H1 (cell line): Measurements from ENCODE around the gene EPB41L1. TPM values are rescaled to one million over a fixed set of nuclear protein-coding genes. Genes with fewer than 3 reads are reported as not detected.

Experiments
- CTCF ChIA-PET: fragments of 300-600 bp; sonication (Branson Sonifier 250); formaldehyde crosslinking; loops from one replicate; lab custom pipeline; 2021; ENCODE audit not compliant: partially characterized antibody; lab: Charles Lee
- POLR2A ChIA-PET: fragments of 300-600 bp; sonication (Branson Sonifier 250); formaldehyde crosslinking; loops from one replicate; lab custom pipeline; 2021; ENCODE audit warnings: inconsistent platforms; ENCODE audit not compliant: partially characterized antibody; lab: Charles Lee
- DNase-seq, 2 experiments: peaks; one replicate each; pipeline versions ENCODE4 v3.0.0 to v3.0.0-alpha.2; 2010 to 2022; ENCODE audit warnings: low spot score in 2 of 2, low read depth in 1 of 2, mixed read lengths in 1 of 2
- FAIRE-seq: peaks from 2 replicates; lab custom pipeline; 2011; peaks lifted over from hg19 to GRCh38; lab: Jason Lieb, UNC
- H2AFZ ChIP-seq: 2 replicates; pipeline ENCODE4 v1.8.1; 2012; ENCODE audit warnings: low read length, inconsistent platforms
- H2AK5ac ChIP-seq: 2 replicates; pipeline ENCODE4 v1.6.1; 2013; ENCODE audit warnings: low read depth, low read length
- H2BK120ac ChIP-seq: replicated peaks from 2 replicates; pipeline ENCODE3; 2013; ENCODE audit warnings: low read depth, low read length, inconsistent platforms
- H2BK12ac ChIP-seq: 2 replicates; pipeline ENCODE4 v1.6.1; 2013; ENCODE audit warnings: low read depth, low read length
- H2BK15ac ChIP-seq: 2 replicates; pipeline ENCODE4 v1.6.1; 2013; ENCODE audit warnings: low read length
- H2BK20ac ChIP-seq: 2 replicates; pipeline ENCODE4 v1.6.1; 2013; ENCODE audit warnings: low read length
- H2BK5ac ChIP-seq: 2 replicates; pipeline ENCODE4 v1.6.1; 2013; ENCODE audit warnings: low read depth, low read length
- H3K14ac ChIP-seq: 2 replicates; pipeline ENCODE4 v1.6.1; 2013; ENCODE audit warnings: inconsistent platforms; ENCODE audit not compliant: insufficient read length
- H3K18ac ChIP-seq: 2 replicates; pipeline ENCODE4 v1.6.1; 2013; ENCODE audit warnings: low read length; ENCODE audit errors: extremely low read depth
- H3K23ac ChIP-seq: 2 replicates; pipeline ENCODE4 v1.6.1; 2013; ENCODE audit warnings: inconsistent platforms; ENCODE audit not compliant: insufficient read length
- H3K23me2 ChIP-seq: 2 replicates; pipeline ENCODE4 v1.6.1; 2013; ENCODE audit warnings: low read depth, low read length
- H3K27ac ChIP-seq: 2 replicates; pipeline ENCODE4 v1.6.1; 2011; ENCODE audit warnings: low read depth, low read length, inconsistent platforms
- H3K27me3 ChIP-seq, 4 experiments: replicated peaks in 1 of 4; 1 replicate in 1 of 4; 2 replicates in 3 of 4; pipeline versions ENCODE4 v1.6.1 to v1.8.1; 2011 to 2013; ENCODE audit warnings: low read length in 3 of 4, mild to moderate bottlenecking in 3 of 4, inconsistent platforms in 2 of 4, mixed read lengths in 2 of 4, moderate library complexity in 1 of 4; ENCODE audit not compliant: control insufficient read depth in 3 of 4, insufficient read depth in 3 of 4; ENCODE audit errors: extremely low read depth in 1 of 4
- H3K36me3 ChIP-seq, 4 experiments: 2 replicates each; pipeline versions ENCODE4 v1.6.1 to v1.8.1; 2011 to 2013; ENCODE audit warnings: mild to moderate bottlenecking in 4 of 4, low read length in 3 of 4, moderate library complexity in 2 of 4, control low read depth in 1 of 4, inconsistent platforms in 1 of 4; ENCODE audit not compliant: insufficient read depth in 4 of 4, control insufficient read depth in 2 of 4
- H3K4ac ChIP-seq: replicated peaks from 2 replicates; pipeline ENCODE3; 2013; ENCODE audit warnings: low read length, low read depth, mixed read lengths, inconsistent platforms; ENCODE audit not compliant: insufficient read length
- H3K4me1 ChIP-seq, 4 experiments: replicated peaks in 1 of 4; 1 replicate in 1 of 4; 2 replicates in 3 of 4; pipeline versions ENCODE4 v1.6.1 to v1.8.1; 2011 to 2013; ENCODE audit warnings: low read length in 3 of 4, inconsistent platforms in 2 of 4, mixed read lengths in 1 of 4; ENCODE audit not compliant: insufficient read depth in 4 of 4, control insufficient read depth in 3 of 4
- H3K4me2 ChIP-seq, 2 experiments: 2 replicates each; pipeline versions ENCODE4 v1.6.1 to v1.8.1; 2011 to 2013; ENCODE audit warnings: low read depth in 2 of 2, low read length in 2 of 2, control low read depth in 1 of 2, inconsistent platforms in 1 of 2, mild to moderate bottlenecking in 1 of 2; ENCODE audit not compliant: insufficient read depth in 1 of 2
- H3K4me3 ChIP-seq, 4 experiments: fragments of 200-600, 300-600 bp in 1 of 4; sonication (generic), shearing (Covaris generic), sonication (Bioruptor Twin) in 1 of 4; 2 replicates each; pipeline versions ENCODE4 v1.5.1 to v1.8.1; 2011 to 2016; ENCODE audit warnings: low read length in 4 of 4, low read depth in 3 of 4, control low read depth in 2 of 4, inconsistent platforms in 2 of 4, mild to moderate bottlenecking in 2 of 4, mixed read lengths in 1 of 4, moderate library complexity in 1 of 4; ENCODE audit not compliant: insufficient read depth in 2 of 4; ENCODE audit errors: extremely low read depth in 1 of 4
- H3K56ac ChIP-seq: replicated peaks from 2 replicates; pipeline ENCODE3; 2013; ENCODE audit warnings: low read depth, mild to moderate bottlenecking, mixed read lengths, low read length, inconsistent platforms; ENCODE audit not compliant: insufficient read length
- H3K79me1 ChIP-seq: 2 replicates; pipeline ENCODE4 v1.6.1; 2013; ENCODE audit warnings: low read depth, low read length, control low read depth
- H3K79me2 ChIP-seq, 2 experiments: 2 replicates each; pipeline versions ENCODE4 v1.6.1 to v1.8.1; 2012 to 2013; ENCODE audit warnings: low read length in 2 of 2, mild to moderate bottlenecking in 2 of 2, inconsistent platforms in 1 of 2; ENCODE audit not compliant: insufficient read depth in 2 of 2, control insufficient read depth in 1 of 2
- H3K9ac ChIP-seq, 4 experiments: replicated peaks in 1 of 4; 1 replicate in 1 of 4; 2 replicates in 3 of 4; pipeline versions ENCODE4 v1.6.1 to v1.8.1; 2011 to 2013; ENCODE audit warnings: low read depth in 3 of 4, low read length in 3 of 4, control low read depth in 2 of 4, mild to moderate bottlenecking in 2 of 4, moderate library complexity in 2 of 4, inconsistent platforms in 1 of 4; ENCODE audit errors: extremely low read depth in 1 of 4
- H3K9me3 ChIP-seq, 2 experiments: 2 replicates each; pipeline versions ENCODE4 v1.6.1 to v1.8.1; 2012 to 2013; ENCODE audit warnings: mild to moderate bottlenecking in 2 of 2, moderate library complexity in 2 of 2, control low read depth in 1 of 2, inconsistent platforms in 1 of 2, low read depth in 1 of 2, low read length in 1 of 2, mixed read lengths in 1 of 2; ENCODE audit not compliant: insufficient read depth in 2 of 2
- H4K20me1 ChIP-seq, 2 experiments: replicated peaks in 1 of 2; 2 replicates each; pipeline versions ENCODE3 to v1.8.1; 2011 to 2013; ENCODE audit warnings: inconsistent platforms in 2 of 2, low read length in 2 of 2, mild to moderate bottlenecking in 1 of 2; ENCODE audit not compliant: insufficient read depth in 2 of 2, control insufficient read depth in 1 of 2
- H4K5ac ChIP-seq: 2 replicates; pipeline ENCODE4 v1.6.1; 2013; ENCODE audit warnings: low read length, low read depth, mixed read lengths, inconsistent platforms; ENCODE audit not compliant: insufficient read length
- H4K8ac ChIP-seq: 2 replicates; pipeline ENCODE4 v1.8.0; 2013; ENCODE audit warnings: mild to moderate bottlenecking, moderate library complexity, low read length, inconsistent platforms; ENCODE audit not compliant: insufficient read depth; ENCODE audit errors: extremely low read depth
- H4K91ac ChIP-seq: replicated peaks from 2 replicates; pipeline ENCODE3; 2013; ENCODE audit warnings: low read length, mixed read lengths, inconsistent platforms; ENCODE audit not compliant: insufficient read length
- CBX8 ChIP-seq: fragments of 300-800, 300-1000 bp; sonication (generic); IDR thresholded peaks from 2 replicates; pipeline ENCODE4 v1.7.1; 2016; ENCODE audit warnings: low read depth, low read length, borderline replicate concordance
- E2F6 ChIP-seq: IDR thresholded peaks from 2 replicates; pipeline ENCODE4 v1.6.1; 2012; ENCODE audit warnings: inconsistent platforms
- EZH2 ChIP-seq: fragments of 200-600 bp; sonication (generic); IDR thresholded peaks from 2 replicates; pipeline ENCODE4 v1.7.1; 2012; ENCODE audit warnings: low read depth, mild to moderate bottlenecking, moderate library complexity, low read length, inconsistent platforms; ENCODE audit not compliant: severe bottlenecking
- JUN ChIP-seq: IDR thresholded peaks from 2 replicates; pipeline ENCODE4 v1.6.1; 2011; ENCODE audit warnings: low read depth, mild to moderate bottlenecking, improper control_type of control experiment, low read length
- JUND ChIP-seq: IDR thresholded peaks from 2 replicates; pipeline ENCODE4 v1.6.1; 2011; ENCODE audit warnings: mild to moderate bottlenecking, improper control_type of control experiment, low read length
- KDM5A ChIP-seq: fragments of 200-600 bp; IDR thresholded peaks from 2 replicates; pipeline ENCODE4 v1.7.1; 2012; ENCODE audit warnings: mild to moderate bottlenecking, low read length, inconsistent platforms, mixed read lengths
- NANOG ChIP-seq: IDR thresholded peaks from 2 replicates; pipeline ENCODE4 v1.6.1; 2011; ENCODE audit warnings: low read length, low read depth, mild to moderate bottlenecking, inconsistent platforms; ENCODE audit not compliant: insufficient read depth, poor library complexity, severe bottlenecking
- RFX5 ChIP-seq: IDR thresholded peaks from 2 replicates; pipeline ENCODE4 v1.6.1; 2011; ENCODE audit warnings: low read depth, low read length, improper control_type of control experiment, borderline replicate concordance
- SAP30 ChIP-seq: fragments of 300-600 bp; sonication (generic); IDR thresholded peaks from 2 replicates; pipeline ENCODE4 v1.7.1; 2012; ENCODE audit warnings: low read length, moderate library complexity, mild to moderate bottlenecking, inconsistent platforms; ENCODE audit not compliant: insufficient read depth, insufficient replicate concordance
- SP4 ChIP-seq: IDR thresholded peaks from 2 replicates; pipeline ENCODE4 v1.6.1; 2012; ENCODE audit warnings: low read length, inconsistent platforms
- SUZ12 ChIP-seq: fragments of 200-600 bp; sonication (generic); IDR thresholded peaks from 2 replicates; pipeline ENCODE4 v1.6.1; 2012; ENCODE audit warnings: mild to moderate bottlenecking, inconsistent platforms, low read length, moderate library complexity, mixed read lengths
- TAF1 ChIP-seq: IDR thresholded peaks from 2 replicates; pipeline ENCODE4 v1.6.1; 2011; ENCODE audit warnings: mild to moderate bottlenecking, low read depth, low read length
- TBP ChIP-seq: IDR thresholded peaks from 2 replicates; pipeline ENCODE4 v1.6.1; 2011; ENCODE audit warnings: low read depth, low read length, improper control_type of control experiment
- YY1 ChIP-seq: IDR thresholded peaks from 2 replicates; pipeline ENCODE4 v1.6.1; 2011; ENCODE audit warnings: low read depth, mild to moderate bottlenecking, low read length
- WGBS, 2 experiments: shearing (Covaris generic) in 1 of 2; methylation state at CpG; one replicate each; pipeline versions ENCODE4 v1.1.6 to v1.1.7; 2013 to 2015; ENCODE audit warnings: low lambda C conversion rate in 2 of 2, mixed read lengths in 2 of 2, inconsistent platforms in 1 of 2, low coverage in 1 of 2, missing lambda C conversion rate in 1 of 2; ENCODE audit not compliant: insufficient replicate concordance in 2 of 2, insufficient coverage in 1 of 2, insufficient read length in 1 of 2; ENCODE audit errors: extremely low coverage in 1 of 2, missing lambda C conversion rate in 1 of 2; 5-methylcytosine and 5-hydroxymethylcytosine counted together
- polyA plus RNA-seq, 7 experiments: library from polyadenylated mRNA; depleted of rRNA in 3 of 7; stranded (reverse) in 5 of 7; unstranded in 2 of 7; fragments of >200 nt in 5 of 7; fragments of 200-250 nt in 2 of 7; gene quantifications; 1 replicate in 5 of 7; 2 replicates in 1 of 7; 4 replicates in 1 of 7; pipeline versions ENCODE4 v1.2.1 to v1.2.3, GENCODE V29; 2011 to 2013; ENCODE audit warnings: missing spikeins in 2 of 7, mixed read lengths in 2 of 7
- total RNA-seq: library from RNA; stranded (reverse); fragmentation: NEBNext Ultra II Directional; extraction: Animal tissue kit (Norgen Biotek cat#: 25700); gene quantifications from 2 replicates; pipeline ENCODE4 v1.2.1, GENCODE V29; 2021

The EPB41L1 gene
- total and polyA plus RNA-seq, 2 of the 8 experiments (the other 6 are each of a cell fraction or from before 2014, with no cell fraction given): 14.8 to 36.0 TPM

- Histone ChIP-seq H3K9ac (no peak overlapping the region), H3K56ac (no peak overlapping the region), H3K36me3 (no peaks in the 10 kb centered on the region; a peak in 1 of 8 replicates), H2BK15ac (no peak overlapping the region), H4K5ac (no peak overlapping the region), H3K79me1 (no peaks in the 10 kb centered on the region), H3K23ac (no peak overlapping the region), H4K8ac (no peak overlapping the region; the same call in 1 of the 2 replicates), H3K27ac (no peak overlapping the region), H3K14ac (no peak overlapping the region), H3K4ac (no peak overlapping the region), H3K27me3 (peaks cover 0 to 4% (median 0%) of the 10 kb centered on the region in 4 experiments; a peak in 2 of 7 replicates), H3K4me2 (no peak overlapping the region), H3K79me2 (no peaks in the 10 kb centered on the region), H3K4me3 (no peak overlapping the region), H2AFZ (no peak overlapping the region), H2BK5ac (no peak overlapping the region), H3K9me3 (no peaks in the 10 kb centered on the region), H2AK5ac (no peak overlapping the region), H4K91ac (no peak overlapping the region), H3K23me2 (no peaks in the 10 kb centered on the region; the same call in 1 of the 2 replicates), H4K20me1 (no peaks in the 10 kb centered on the region), H2BK120ac (no peak overlapping the region), H2BK20ac (no peak overlapping the region), H3K18ac (no peak overlapping the region), H3K4me1 (peaks cover 0 to 6% (median 5%) of the 10 kb centered on the region in 4 experiments; a peak in 5 of 7 replicates), H2BK12ac (no peak overlapping the region)
- WGBS, 2 experiments: 79% methylated on average over 3 of the region's 3 CpGs; no CpG with 5 or more reads in 1 of the 2 experiments
- POLR2A ChIA-PET: no interaction called here
- DNase-seq (no peak), FAIRE-seq (no peak)
- CTCF ChIA-PET: interaction anchor here (1.2 to 8.0 kb wide), 4 partner anchors 18 to 187 kb away, joined by 3 to 89 read pairs (median 3); no protein-coding TSS in a partner anchor
- no peak for TF ChIP-seq SUZ12
- TF ChIP-seq JUND: no peak
- TF ChIP-seq YY1: no peak
- no peak for TF ChIP-seq CBX8
- TF ChIP-seq KDM5A: no peak
- no peak for TF ChIP-seq TAF1
- TF ChIP-seq RFX5: no peak
- no peak for TF ChIP-seq TBP
- TF ChIP-seq EZH2: no peak
- no peak for TF ChIP-seq E2F6
- no peak for TF ChIP-seq NANOG
- TF ChIP-seq SAP30: no peak
- TF ChIP-seq SP4: no peak
- no peak for TF ChIP-seq JUN
These were observed 5.1 kb upstream of the EPB41L1 start for GRCh38 chr20:36149469-36149868.
